Ishikawa (cell line): ENCODE results near the gene ASB1.

ENCODE experiments used
- EP300 ChIP-seq: IDR thresholded peaks from 2 replicates; pipeline ENCODE4 v1.6.1; 2012; ENCODE audit warnings: borderline replicate concordance
- MAX ChIP-seq: IDR thresholded peaks from 2 replicates; pipeline ENCODE4 v1.6.1; 2012
- RAD21 ChIP-seq: IDR thresholded peaks from 2 replicates; pipeline ENCODE4 v1.6.1; 2012; ENCODE audit warnings: low read depth
- REST ChIP-seq: IDR thresholded peaks from 2 replicates; pipeline ENCODE4 v1.6.1; 2012; ENCODE audit warnings: low read depth, mild to moderate bottlenecking
- YY1 ChIP-seq: IDR thresholded peaks from 2 replicates; pipeline ENCODE4 v1.6.1; 2012; ENCODE audit warnings: low read depth

- TF ChIP-seq MAX (no peak), RAD21 (no peak), EP300 (no peak), REST (no peak), YY1 (no peak)
Measured at GRCh38 chr2:238430781-238431180, 4.1 kb downstream of the ASB1 start.
